NCI-H1417 treated with DMSO at 0.1 percent for 48 hours (cell line): Measurements from ENCODE around the gene NEUROG2.
"Not testable (repeated sequence)": the region's sequence is repeated elsewhere in the genome, so short reads cannot be mapped to it uniquely, and the experiment has no call there.

Experiments used
- DNase-seq: peaks from one replicate; lab custom pipeline; 2025; lab: John Stamatoyannopoulos, UW

NEUROG2 gene

DNA sequence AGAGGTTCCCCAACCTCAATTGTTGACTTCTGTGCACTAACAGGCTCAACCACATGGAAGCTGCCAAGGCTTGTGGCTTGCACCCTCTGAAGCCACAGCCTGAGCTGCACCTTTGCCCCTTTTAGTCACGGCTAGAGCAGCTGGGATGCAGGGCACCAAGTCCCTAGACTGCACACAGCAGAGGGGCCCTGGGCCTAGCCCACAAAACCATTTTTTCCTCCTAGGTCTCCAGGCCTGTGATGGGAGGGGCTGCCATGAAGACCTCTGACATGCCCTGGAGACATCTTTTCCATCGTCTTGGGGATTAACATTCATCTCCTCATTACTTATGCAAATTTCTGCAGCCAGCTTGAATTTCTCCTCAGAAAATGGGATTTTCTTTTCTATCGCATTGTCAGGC lies 25.2 kb downstream of the NEUROG2 start:
- DNase-seq = not testable (repeated sequence)

GRCh38 chr4:112485930-112486329 lies 30.1 kb downstream of the NEUROG2 start:
- DNase-seq = no peak

GRCh38 chr4:112473985-112474384 lies 42.0 kb downstream of the NEUROG2 start:
- no peak for DNase-seq

- no peak for DNase-seq
These were observed 43.7 kb downstream of the NEUROG2 start for GRCh38 chr4:112472318-112472717.
